ENCODE data around the gene FBXO48.

Gene FBXO48

DNA sequence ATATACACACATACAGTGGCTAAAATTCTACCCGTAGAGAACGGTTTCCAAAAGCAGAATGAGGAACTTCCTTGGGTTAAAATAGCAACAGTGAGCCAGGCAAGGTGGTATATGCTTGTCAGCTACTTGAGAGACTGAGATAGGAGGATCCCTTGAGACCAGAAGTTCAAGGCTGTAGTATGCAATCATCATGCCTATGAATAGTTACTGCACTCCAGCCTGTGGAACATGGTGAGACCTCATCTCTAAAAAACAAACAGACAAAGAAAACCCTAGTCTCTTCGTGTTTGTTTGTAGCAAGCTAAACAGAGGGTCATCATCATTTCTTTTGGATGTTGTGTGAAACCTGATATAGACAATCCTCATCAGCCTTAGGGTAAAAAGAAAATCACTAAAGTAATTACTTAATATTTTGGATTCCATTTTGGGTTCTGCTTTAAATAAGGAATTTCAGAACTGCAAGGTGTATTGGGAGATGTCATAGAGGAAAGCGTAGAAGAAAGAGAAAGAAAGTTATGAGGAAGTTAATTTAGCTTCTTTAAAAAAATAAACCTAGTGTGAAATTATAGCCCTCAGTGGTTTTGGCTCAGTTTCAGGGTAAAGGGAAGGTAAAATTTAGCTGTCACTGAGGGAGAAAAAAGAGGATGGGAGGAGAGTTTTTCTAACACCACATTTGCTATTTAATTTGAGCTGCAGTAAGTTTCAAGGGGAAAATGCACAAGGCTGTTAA is 55.5 kb downstream of the FBXO48 start:
- DNase-seq (ENCODE audit: low read depth), result peak; percentile 84
- H3K4me3 ChIP-seq (ENCODE audit: low read depth, low read length), result peak overlapping the region; percentile 7; the same call in 1 of the 2 replicates
- no peak for TF ChIP-seq CTCF (IDR thresholded peaks at IDR 0.05; ENCODE audit: low read depth, low read length, missing control alignments)
